ENCODE data around the gene GTPBP2.

- TF ChIP-seq CTCF (conservative IDR thresholded peaks at IDR 0.05), result no peak
- no peak for TF ChIP-seq ZFX (IDR thresholded peaks at IDR 0.05)
Observed at GRCh38 chr6:43674291-43674690, 45.2 kb upstream of the GTPBP2 start.

Measured in C4-2B (cell line).